ENCODE results near the gene UGGT1. TPM values are rescaled to one million over a fixed set of nuclear protein-coding genes. Genes with fewer than 3 reads are reported as not detected.

UGGT1 gene
- total and polyA plus RNA-seq, 5 donors from 2014 or later: 9.0 to 41.1 (median 13.1) TPM

DNA sequence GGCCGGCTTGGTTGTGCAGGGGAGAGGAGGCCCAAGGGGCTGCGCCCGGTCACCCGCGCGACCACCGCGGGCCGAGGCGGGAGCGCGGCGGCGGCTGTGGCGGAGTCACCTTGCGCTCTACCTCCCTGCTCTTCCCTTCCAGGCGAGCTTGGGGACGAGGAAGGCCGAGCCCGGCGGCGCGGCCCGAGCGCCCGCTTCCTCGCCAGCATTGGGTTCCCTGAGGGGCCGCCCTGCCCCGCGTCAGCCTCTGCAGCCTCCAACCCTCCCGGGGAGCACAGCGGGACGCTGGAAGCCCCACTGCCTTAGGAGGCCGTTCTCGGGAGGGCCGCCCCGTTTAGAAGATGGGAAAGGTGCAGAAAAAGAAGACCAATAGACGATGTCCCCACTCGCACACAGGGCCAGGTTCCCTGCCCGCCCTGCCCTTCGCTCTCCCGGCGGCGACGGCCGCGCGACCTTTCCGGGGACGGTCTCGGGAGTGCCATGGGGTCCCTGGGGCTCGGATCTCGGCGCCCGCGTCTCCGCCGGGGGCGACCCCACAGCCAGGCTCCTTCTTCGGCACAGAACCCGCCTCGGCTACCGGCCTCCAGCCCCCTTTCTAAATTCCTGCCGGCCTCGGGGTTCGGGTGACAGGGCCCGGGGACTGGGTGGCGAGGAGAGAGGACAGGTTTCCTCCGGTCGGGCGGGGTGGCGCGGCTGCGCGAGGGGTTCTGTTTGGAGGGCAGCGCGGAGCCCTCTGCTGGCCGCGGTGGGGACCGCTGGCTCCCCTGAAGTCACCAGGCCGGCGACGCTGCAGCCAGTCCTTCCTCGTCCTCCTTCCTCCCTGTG lies 142.2 kb downstream of the UGGT1 start:
- no peak overlapping the region for H3K27ac ChIP-seq (ENCODE audit: insufficient read depth, low read length, poor library complexity, severe bottlenecking)
- no peaks in the 10 kb centered on the region for H3K36me3 ChIP-seq (ENCODE audit: control insufficient read depth, insufficient read depth, low read length)
- peaks cover 13% of the 10 kb centered on the region for H3K4me1 ChIP-seq (ENCODE audit: control insufficient read depth, insufficient read depth, low read length, poor library complexity, severe bottlenecking)
- peak; percentile 64 to 86 (median 76) for DNase-seq
- peak overlapping the region in 2 of 3 donors; percentile 35 to 84 for H3K27ac Mint-ChIP-seq
- no peaks in the 10 kb centered on the region for H3K36me3 Mint-ChIP-seq
- peaks cover 0 to 6% (median 3%) of the 10 kb centered on the region in 4 donors for H3K4me1 Mint-ChIP-seq
- peaks cover 30% of the 10 kb centered on the region for H3K27me3 Mint-ChIP-seq
- peak; percentile 96 for ATAC-seq (ENCODE audit: low read depth in 2 of 2)
- H3K4me3 Mint-ChIP-seq: peak overlapping the region; percentile 86 to 90 (median 88)
- no peaks in the 10 kb centered on the region for H3K9me3 ChIP-seq (ENCODE audit: control insufficient read depth in 2 of 2, low read length in 2 of 2)
- H3K27me3 ChIP-seq (ENCODE audit: control insufficient read depth, insufficient read depth, low read length): no peaks in the 10 kb centered on the region
- no peaks in the 10 kb centered on the region for H3K9me3 Mint-ChIP-seq
- H3K4me3 ChIP-seq (ENCODE audit: low read depth, low read length): peak overlapping the region; percentile 44

DNA sequence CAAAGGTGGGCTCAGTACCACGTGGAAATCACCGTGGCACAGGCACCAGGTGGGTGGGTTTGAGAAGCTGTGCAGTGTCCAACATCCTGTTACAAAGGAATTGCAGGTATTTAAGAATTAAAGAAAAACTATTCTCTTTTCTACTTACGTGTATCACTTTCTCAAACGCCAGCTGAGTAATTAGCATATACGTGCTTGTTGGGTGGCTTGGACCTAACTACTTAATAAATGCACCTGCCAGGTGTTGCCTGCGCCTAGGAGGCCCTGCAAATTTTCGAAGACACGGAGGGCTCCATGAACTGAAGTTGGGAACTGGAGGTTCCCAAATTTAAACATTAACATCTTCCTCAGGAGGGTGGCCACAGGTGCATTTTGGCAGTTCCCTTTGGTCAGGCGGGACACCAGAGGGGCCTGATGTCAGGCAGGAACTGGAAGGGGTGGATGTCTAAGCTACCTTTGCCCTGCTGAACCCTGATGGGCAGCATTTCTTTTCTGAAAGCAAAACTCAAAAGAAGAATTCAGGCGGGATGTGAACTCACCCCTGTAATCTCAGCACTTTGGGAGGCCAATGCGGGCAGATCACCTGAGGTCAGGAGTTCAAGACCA lies 142.9 kb downstream of the UGGT1 start:
- H3K4me1 Mint-ChIP-seq: peaks cover 0 to 6% (median 3%) of the 10 kb centered on the region in 4 donors

DNA sequence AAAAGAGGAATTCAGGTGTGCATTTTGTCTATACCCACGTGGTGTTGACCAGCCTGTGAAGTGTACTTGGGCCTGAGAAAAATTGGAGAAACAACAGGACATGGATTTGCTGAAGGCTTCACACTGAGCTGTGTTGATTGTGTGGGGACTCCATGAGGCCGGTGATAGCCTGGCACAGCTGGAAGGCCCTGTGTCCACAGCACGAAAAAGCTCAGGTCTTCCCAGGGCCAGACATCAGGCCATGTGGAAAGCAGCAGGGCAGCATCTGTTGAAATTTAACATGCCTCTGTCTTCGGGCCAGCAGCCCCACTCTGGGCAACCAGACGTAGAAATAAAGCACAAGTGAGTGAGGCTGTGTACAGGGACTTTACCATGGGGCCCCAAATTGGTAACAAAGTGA lies 143.6 kb downstream of the UGGT1 start:
- no peak for DNase-seq
- H3K4me3 Mint-ChIP-seq: peak overlapping the region in 2 of 4 donors; percentile 51 to 57
- H3K4me1 Mint-ChIP-seq: peaks cover 0 to 6% (median 3%) of the 10 kb centered on the region in 4 donors
- Histone ChIP-seq H3K4me1 (ENCODE audit: control insufficient read depth, insufficient read depth, low read length, poor library complexity, severe bottlenecking) (peaks cover 13% of the 10 kb centered on the region), H3K27me3 (ENCODE audit: control insufficient read depth, insufficient read depth, low read length) (no peaks in the 10 kb centered on the region), H3K9me3 (ENCODE audit: control insufficient read depth in 2 of 2, low read length in 2 of 2) (no peaks in the 10 kb centered on the region), H3K27ac (ENCODE audit: insufficient read depth, low read length, poor library complexity, severe bottlenecking) (no peak overlapping the region), H3K36me3 (ENCODE audit: control insufficient read depth, insufficient read depth, low read length) (no peaks in the 10 kb centered on the region), H3K4me3 (ENCODE audit: low read depth, low read length) (no peak overlapping the region)
- peaks cover 22% of the 10 kb centered on the region for H3K27me3 Mint-ChIP-seq
- no peak overlapping the region for H3K27ac Mint-ChIP-seq
- H3K36me3 Mint-ChIP-seq: no peaks in the 10 kb centered on the region
- no peak for ATAC-seq (ENCODE audit: low read depth in 2 of 2)
- no peaks in the 10 kb centered on the region for H3K9me3 Mint-ChIP-seq

More for the DNA sequence above, 142.9 kb downstream of the UGGT1 start:
- H3K36me3 ChIP-seq (ENCODE audit: control insufficient read depth, insufficient read depth, low read length): no peaks in the 10 kb centered on the region
- H3K9me3 Mint-ChIP-seq: no peaks in the 10 kb centered on the region
- H3K4me3 Mint-ChIP-seq: peak overlapping the region; percentile 86 to 90 (median 88)
- H3K27ac ChIP-seq (ENCODE audit: insufficient read depth, low read length, poor library complexity, severe bottlenecking): no peak overlapping the region
- H3K4me1 ChIP-seq (ENCODE audit: control insufficient read depth, insufficient read depth, low read length, poor library complexity, severe bottlenecking): peaks cover 13% of the 10 kb centered on the region
- peak overlapping the region in 2 of 3 donors; percentile 35 to 84 for H3K27ac Mint-ChIP-seq
- H3K36me3 Mint-ChIP-seq: no peaks in the 10 kb centered on the region
- ATAC-seq (ENCODE audit: low read depth in 2 of 2): no peak
- H3K4me3 ChIP-seq (ENCODE audit: low read depth, low read length): peak overlapping the region; percentile 44
- no peaks in the 10 kb centered on the region for H3K9me3 ChIP-seq (ENCODE audit: control insufficient read depth in 2 of 2, low read length in 2 of 2)
- peaks cover 27% of the 10 kb centered on the region for H3K27me3 Mint-ChIP-seq
- no peak for DNase-seq
- H3K27me3 ChIP-seq (ENCODE audit: control insufficient read depth, insufficient read depth, low read length): no peaks in the 10 kb centered on the region

DNA sequence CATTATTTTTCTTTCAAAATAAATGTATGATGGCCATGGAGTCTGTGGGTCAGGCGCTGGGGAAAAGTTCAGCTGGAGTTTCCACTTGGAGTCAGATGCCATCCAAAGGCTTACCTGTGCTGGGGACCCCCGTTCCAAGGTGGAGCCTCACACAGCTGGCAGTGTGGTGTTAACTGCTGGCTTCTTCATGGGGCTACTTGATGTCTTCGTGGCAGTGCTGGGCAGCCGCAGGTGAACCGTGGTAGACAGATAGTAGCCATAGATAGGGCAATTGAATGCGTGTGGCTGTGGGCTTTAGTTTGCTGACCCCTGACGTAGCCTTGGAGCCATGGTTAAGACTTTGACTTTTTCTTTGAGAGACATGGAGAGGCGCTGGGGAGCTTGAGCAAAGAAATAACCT lies 144.6 kb downstream of the UGGT1 start:
- no peak overlapping the region for H3K4me3 Mint-ChIP-seq

DNA sequence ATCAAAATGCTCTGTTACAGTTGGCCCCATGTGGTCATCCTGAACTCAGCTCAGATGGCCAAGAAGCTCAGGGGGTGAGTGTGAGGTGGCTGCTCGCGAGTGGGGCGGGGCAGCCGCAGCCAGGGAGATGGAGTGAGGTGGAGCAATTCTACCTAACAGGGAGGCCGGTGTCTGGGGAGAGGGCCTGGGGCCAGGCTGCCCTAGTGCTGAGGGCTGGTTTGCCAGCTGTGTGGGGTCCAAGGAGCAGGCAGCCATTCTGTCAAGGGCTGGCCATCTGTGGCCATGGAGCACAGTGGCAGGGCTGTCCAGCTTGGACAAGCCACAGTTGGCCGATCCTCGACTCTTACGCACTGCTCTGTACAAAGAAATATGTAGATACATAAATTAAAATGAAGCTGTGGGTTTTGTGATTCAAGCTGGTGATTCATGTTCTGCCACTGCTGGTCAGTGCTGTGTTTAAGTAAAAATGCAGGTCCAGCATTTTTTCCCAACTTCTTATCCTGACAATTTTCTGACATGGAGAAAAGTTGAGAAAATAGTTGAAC lies 145.6 kb downstream of the UGGT1 start:
- no peak overlapping the region for H3K4me3 ChIP-seq (ENCODE audit: low read depth, low read length)

More for the DNA sequence above, 144.6 kb downstream of the UGGT1 start:
- no peaks in the 10 kb centered on the region for H3K36me3 Mint-ChIP-seq
- no peak for DNase-seq
- H3K27ac Mint-ChIP-seq: peak overlapping the region in 1 of 3 donors; percentile 7
- no peaks in the 10 kb centered on the region for H3K9me3 Mint-ChIP-seq
- Histone ChIP-seq H3K9me3 (ENCODE audit: control insufficient read depth in 2 of 2, low read length in 2 of 2) (no peaks in the 10 kb centered on the region), H3K4me3 (ENCODE audit: low read depth, low read length) (no peak overlapping the region), H3K36me3 (ENCODE audit: control insufficient read depth, insufficient read depth, low read length) (no peaks in the 10 kb centered on the region), H3K4me1 (ENCODE audit: control insufficient read depth, insufficient read depth, low read length, poor library complexity, severe bottlenecking) (peaks cover 13% of the 10 kb centered on the region), H3K27me3 (ENCODE audit: control insufficient read depth, insufficient read depth, low read length) (no peaks in the 10 kb centered on the region), H3K27ac (ENCODE audit: insufficient read depth, low read length, poor library complexity, severe bottlenecking) (no peak overlapping the region)
- ATAC-seq (ENCODE audit: low read depth in 2 of 2): no peak
- H3K27me3 Mint-ChIP-seq: peaks cover 22% of the 10 kb centered on the region
- H3K4me1 Mint-ChIP-seq: peaks cover 0 to 6% (median 3%) of the 10 kb centered on the region in 4 donors

DNA sequence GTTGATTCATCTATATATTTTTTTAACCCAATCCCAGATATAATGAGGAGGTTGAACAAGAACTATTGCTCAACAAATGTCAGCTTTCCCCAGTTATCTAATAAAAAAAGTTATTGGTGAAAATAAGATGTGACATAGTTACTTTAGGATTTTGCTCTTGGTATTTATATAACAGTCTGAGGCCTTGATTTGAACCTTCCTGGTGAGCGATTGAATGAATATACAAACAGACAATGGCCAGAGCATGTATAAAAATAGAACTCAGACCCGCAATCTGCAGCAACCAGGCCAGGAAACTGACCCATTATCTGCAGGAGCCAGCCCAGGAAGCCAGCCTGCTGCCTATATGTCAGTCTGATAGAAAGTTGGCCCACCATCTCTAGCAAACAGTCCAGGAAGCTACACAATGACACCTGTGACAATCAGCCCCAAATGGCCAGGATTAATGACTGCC lies 146.1 kb downstream of the UGGT1 start:
- H3K27ac ChIP-seq (ENCODE audit: insufficient read depth, low read length, poor library complexity, severe bottlenecking): no peak overlapping the region
- Mint-ChIP-seq H3K27ac (peak overlapping the region in 1 of 3 donors; percentile 18), H3K36me3 (no peaks in the 10 kb centered on the region), H3K9me3 (no peaks in the 10 kb centered on the region), H3K4me3 (no peak overlapping the region), H3K4me1 (peaks cover 0 to 6% (median 3%) of the 10 kb centered on the region in 4 donors), H3K27me3 (peaks cover 13% of the 10 kb centered on the region)
- peaks cover 13% of the 10 kb centered on the region for H3K4me1 ChIP-seq (ENCODE audit: control insufficient read depth, insufficient read depth, low read length, poor library complexity, severe bottlenecking)
- no peaks in the 10 kb centered on the region for H3K36me3 ChIP-seq (ENCODE audit: control insufficient read depth, insufficient read depth, low read length)
- no peaks in the 10 kb centered on the region for H3K27me3 ChIP-seq (ENCODE audit: control insufficient read depth, insufficient read depth, low read length)
- DNase-seq (no peak), ATAC-seq (ENCODE audit: low read depth in 2 of 2) (no peak)
- no peak overlapping the region for H3K4me3 ChIP-seq (ENCODE audit: low read depth, low read length)
- H3K9me3 ChIP-seq (ENCODE audit: control insufficient read depth in 2 of 2, low read length in 2 of 2): no peaks in the 10 kb centered on the region

More for the DNA sequence above, 145.6 kb downstream of the UGGT1 start:
- no peaks in the 10 kb centered on the region for H3K36me3 Mint-ChIP-seq
- DNase-seq (no peak), ATAC-seq (ENCODE audit: low read depth in 2 of 2) (no peak)
- no peak overlapping the region for H3K27ac Mint-ChIP-seq
- H3K4me3 Mint-ChIP-seq: no peak overlapping the region
- peaks cover 0 to 6% (median 3%) of the 10 kb centered on the region in 4 donors for H3K4me1 Mint-ChIP-seq
- no peak overlapping the region for H3K27ac ChIP-seq (ENCODE audit: insufficient read depth, low read length, poor library complexity, severe bottlenecking)
- H3K27me3 ChIP-seq (ENCODE audit: control insufficient read depth, insufficient read depth, low read length): no peaks in the 10 kb centered on the region
- no peaks in the 10 kb centered on the region for H3K36me3 ChIP-seq (ENCODE audit: control insufficient read depth, insufficient read depth, low read length)
- H3K9me3 ChIP-seq (ENCODE audit: control insufficient read depth in 2 of 2, low read length in 2 of 2): no peaks in the 10 kb centered on the region
- peaks cover 13% of the 10 kb centered on the region for H3K4me1 ChIP-seq (ENCODE audit: control insufficient read depth, insufficient read depth, low read length, poor library complexity, severe bottlenecking)
- no peaks in the 10 kb centered on the region for H3K9me3 Mint-ChIP-seq
- peaks cover 19% of the 10 kb centered on the region for H3K27me3 Mint-ChIP-seq

DNA sequence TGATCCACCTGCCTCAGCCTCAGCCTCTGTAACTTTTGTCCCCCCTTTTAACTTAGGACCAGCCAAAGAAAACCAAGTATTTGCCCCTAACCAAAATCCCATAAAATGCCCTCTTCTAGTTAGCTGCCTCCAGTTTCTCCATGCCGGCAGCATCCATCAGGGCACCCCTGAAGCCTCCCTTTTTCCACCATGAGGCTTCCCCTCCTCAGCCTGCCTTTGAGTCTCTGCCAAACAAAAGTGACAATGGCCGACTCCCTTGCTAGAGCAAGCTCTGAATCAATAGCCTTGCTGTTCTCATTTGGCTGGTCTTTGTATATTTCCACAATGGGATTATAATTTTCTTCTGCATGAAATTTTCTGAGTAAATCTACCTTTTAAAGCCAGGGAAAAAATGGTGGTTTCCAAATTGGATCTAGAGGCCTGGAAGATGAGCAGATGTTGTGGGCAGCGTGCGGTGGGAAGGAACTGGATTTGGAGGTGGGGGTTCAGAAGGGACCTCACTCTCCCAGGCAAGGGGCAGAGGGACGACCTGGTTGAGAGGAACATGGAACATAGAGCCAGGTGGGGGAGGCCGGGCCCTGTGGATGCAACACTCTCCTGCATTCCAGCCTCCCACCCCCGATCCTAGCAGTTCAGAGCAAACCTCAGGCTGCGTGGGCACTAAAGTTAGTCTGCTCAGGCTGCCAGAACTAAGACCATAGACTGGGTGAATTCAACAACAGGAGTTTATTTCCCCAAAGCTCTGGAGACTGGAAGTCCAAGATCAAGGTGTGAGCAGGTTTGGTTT lies 147.1 kb downstream of the UGGT1 start:
- Histone ChIP-seq H3K4me3 (ENCODE audit: low read depth, low read length) (no peak overlapping the region), H3K27me3 (ENCODE audit: control insufficient read depth, insufficient read depth, low read length) (no peaks in the 10 kb centered on the region), H3K27ac (ENCODE audit: insufficient read depth, low read length, poor library complexity, severe bottlenecking) (no peak overlapping the region), H3K36me3 (ENCODE audit: control insufficient read depth, insufficient read depth, low read length) (no peaks in the 10 kb centered on the region), H3K4me1 (ENCODE audit: control insufficient read depth, insufficient read depth, low read length, poor library complexity, severe bottlenecking) (peaks cover 7% of the 10 kb centered on the region), H3K9me3 (ENCODE audit: control insufficient read depth in 2 of 2, low read length in 2 of 2) (no peaks in the 10 kb centered on the region)
- H3K9me3 Mint-ChIP-seq: no peaks in the 10 kb centered on the region
- peaks cover 13% of the 10 kb centered on the region for H3K27me3 Mint-ChIP-seq
- ATAC-seq (ENCODE audit: low read depth in 2 of 2) (no peak), DNase-seq (no peak)
- H3K27ac Mint-ChIP-seq: no peak overlapping the region
- no peaks in the 10 kb centered on the region for H3K36me3 Mint-ChIP-seq
- H3K4me3 Mint-ChIP-seq: no peak overlapping the region
- peaks cover 0 to 6% (median 3%) of the 10 kb centered on the region in 4 donors for H3K4me1 Mint-ChIP-seq

Measured in CD4-positive, CD25-positive, alpha-beta regulatory T cell (primary cell).